ENCODE results near the gene SSH2.

SSH2 gene

GRCh38 chr17:29590411-29591145 lies 339.4 kb downstream of the SSH2 start:
- Histone ChIP-seq H3K27ac (peak overlapping the region; percentile 71 to 96), H3K4me3 (peak overlapping the region; percentile 99)
- TF ChIP-seq CTCF (IDR thresholded peaks at IDR 0.05) = no peak
- DNase-seq (ENCODE audit: low spot score) = no peak

- Histone ChIP-seq H3K27ac (peak within 1 kb of the TSS; percentile 74 to 96), H3K4me3 (peak within 1 kb of the TSS; percentile 99)
- no peak for DNase-seq (ENCODE audit: low spot score)
- no peak for TF ChIP-seq CTCF (IDR thresholded peaks at IDR 0.05)
These were observed 340.3 kb downstream of the SSH2 start, which contains the start of gene GIT1 for GRCh38 chr17:29589524-29590410. GIT1 (minus strand) TSS chr17:29589648; CDS start chr17:29589378, 270 bp downstream.

- Histone ChIP-seq H3K27ac (peak overlapping the region; percentile 74 to 96), H3K4me3 (peak overlapping the region; percentile 99)
- TF ChIP-seq CTCF (IDR thresholded peaks at IDR 0.05) = no peak
- no peak for DNase-seq (ENCODE audit: low spot score)
These were observed 341.2 kb downstream of the SSH2 start for GRCh38 chr17:29588562-29589411.

GRCh38 chr17:29588017-29588561 lies 341.9 kb downstream of the SSH2 start:
- Histone ChIP-seq H3K27ac (peak overlapping the region; percentile 74 to 96), H3K4me3 (peak overlapping the region; percentile 99)
- TF ChIP-seq CTCF (IDR thresholded peaks at IDR 0.05) = no peak
- DNase-seq (ENCODE audit: low spot score) = no peak

- Histone ChIP-seq H3K27ac (peak overlapping the region in 1 of 2 donors; percentile 96), H3K4me3 (peak overlapping the region; percentile 99)
- DNase-seq (ENCODE audit: low spot score) = no peak
- TF ChIP-seq CTCF (IDR thresholded peaks at IDR 0.05) = no peak
These were observed 342.4 kb downstream of the SSH2 start for GRCh38 chr17:29587591-29587990.

GRCh38 chr17:29586676-29587469 lies 343.2 kb downstream of the SSH2 start:
- peak overlapping the region in 1 of 2 donors; percentile 96 for H3K27ac ChIP-seq
- H3K4me3 ChIP-seq = peak overlapping the region; percentile 99
- no peak for TF ChIP-seq CTCF (IDR thresholded peaks at IDR 0.05)
- DNase-seq (ENCODE audit: low spot score) = no peak

All from coronary artery (tissue), 2 donors.